GM21619 (cell line): ENCODE measurements around the gene CORIN.

ENCODE experiments used
- ATAC-seq: cut with Tn5 transposase; IDR thresholded peaks from one replicate; pipeline ENCODE4 v1.9.1; 2021; ENCODE audit not compliant: unreplicated experiment

CORIN gene

GRCh38 chr4:47831026-47831679, 6.7 kb downstream of the CORIN start:
- no peak for ATAC-seq

DNA sequence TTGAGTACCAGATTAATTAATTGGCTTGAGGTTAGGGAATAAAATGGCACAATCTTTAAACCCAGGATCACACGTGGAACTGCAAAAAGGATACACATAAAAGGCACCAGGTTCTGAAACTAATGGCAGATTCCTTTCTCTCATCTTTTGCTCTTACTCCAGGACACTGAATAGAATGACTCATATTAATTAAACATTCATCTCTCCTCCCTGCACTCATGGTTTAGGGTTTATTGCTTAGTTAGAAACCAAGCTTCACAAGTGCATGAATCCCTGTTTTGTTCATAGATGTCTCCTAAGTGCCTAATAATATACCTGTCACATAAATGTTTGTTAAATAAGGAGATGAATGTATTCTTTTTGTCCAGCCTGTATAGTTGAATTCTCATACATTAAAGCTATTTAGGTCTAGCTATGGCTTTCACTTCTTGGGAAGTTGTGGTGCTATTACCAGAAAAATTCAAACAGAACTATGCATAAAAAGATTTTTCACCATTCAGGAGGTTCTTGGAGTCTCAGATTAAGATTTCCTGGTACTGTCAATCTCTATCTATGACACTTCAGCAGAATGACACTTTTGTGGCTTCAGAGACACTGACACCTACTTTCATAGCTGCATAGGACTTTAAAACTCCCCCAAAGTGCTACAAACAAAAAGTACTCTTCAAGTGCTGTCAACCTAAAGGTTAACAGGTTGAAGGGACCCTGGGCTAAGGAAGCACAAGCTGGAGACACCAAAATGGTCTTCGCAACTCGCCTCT, 7.4 kb downstream of the CORIN start:
- no peak for ATAC-seq

GRCh38 chr4:47829438-47829837, 8.4 kb downstream of the CORIN start:
- no peak for ATAC-seq

GRCh38 chr4:47827343-47828047, 10.4 kb downstream of the CORIN start:
- no peak for ATAC-seq

GRCh38 chr4:47824840-47825239, 13.0 kb downstream of the CORIN start:
- ATAC-seq = no peak

DNA sequence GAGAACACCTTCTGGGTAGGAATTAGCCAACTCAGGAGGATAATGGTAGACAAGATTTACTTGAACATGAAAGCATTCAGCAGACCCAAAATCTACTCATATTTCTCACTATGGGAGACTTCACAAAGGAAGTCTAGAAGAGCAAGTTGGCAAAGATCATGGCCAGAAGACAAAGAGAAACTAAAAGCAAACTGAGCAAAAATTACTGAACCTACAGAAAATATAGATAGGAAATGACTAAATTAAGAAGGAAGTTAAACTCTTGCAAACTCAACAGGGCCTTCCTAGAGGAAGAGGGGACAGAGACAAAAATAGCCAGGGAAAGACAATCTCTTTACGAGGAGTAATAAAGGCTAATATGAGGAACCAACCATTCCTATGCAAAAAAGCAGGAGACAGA, 18.7 kb downstream of the CORIN start:
- ATAC-seq = no peak

DNA sequence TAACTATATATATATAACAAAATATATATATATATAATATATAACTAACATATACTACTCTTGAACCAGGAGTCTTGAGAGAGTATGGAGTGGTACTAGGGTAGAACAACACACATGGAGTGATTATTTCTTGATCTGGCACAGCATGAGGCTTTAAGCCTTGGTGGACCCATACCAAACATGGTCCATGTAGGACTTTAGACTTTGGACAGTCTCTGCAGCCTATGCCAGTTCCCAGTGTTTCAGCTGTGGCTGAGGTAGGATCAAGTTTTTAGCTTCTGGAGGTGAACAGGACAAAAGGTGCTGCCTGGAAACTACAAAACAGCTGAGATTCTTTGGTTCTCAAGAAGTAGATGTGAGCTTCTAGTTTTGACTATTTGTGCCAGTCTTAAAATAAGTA, 20.6 kb downstream of the CORIN start:
- no peak for ATAC-seq

DNA sequence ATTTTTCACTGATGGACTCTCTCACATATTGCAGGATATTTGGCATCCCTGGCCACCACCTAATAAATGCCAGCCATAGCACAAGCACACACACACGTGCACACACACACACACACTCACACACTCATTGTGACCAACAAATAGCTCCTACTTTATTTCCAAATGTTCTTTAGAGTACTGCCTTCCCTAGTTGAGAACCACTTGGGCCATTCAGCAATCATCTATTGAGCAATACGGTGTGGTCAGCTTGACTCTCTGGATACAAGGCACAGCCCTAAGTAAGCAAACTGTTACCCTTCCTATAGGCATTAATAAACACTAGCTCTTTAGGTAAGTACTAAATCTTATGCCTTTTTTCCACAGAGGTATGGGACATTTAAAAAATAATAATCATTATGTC, 21.1 kb downstream of the CORIN start:
- ATAC-seq = no peak

GRCh38 chr4:47814618-47815295, 23.1 kb downstream of the CORIN start:
- ATAC-seq = no peak

DNA sequence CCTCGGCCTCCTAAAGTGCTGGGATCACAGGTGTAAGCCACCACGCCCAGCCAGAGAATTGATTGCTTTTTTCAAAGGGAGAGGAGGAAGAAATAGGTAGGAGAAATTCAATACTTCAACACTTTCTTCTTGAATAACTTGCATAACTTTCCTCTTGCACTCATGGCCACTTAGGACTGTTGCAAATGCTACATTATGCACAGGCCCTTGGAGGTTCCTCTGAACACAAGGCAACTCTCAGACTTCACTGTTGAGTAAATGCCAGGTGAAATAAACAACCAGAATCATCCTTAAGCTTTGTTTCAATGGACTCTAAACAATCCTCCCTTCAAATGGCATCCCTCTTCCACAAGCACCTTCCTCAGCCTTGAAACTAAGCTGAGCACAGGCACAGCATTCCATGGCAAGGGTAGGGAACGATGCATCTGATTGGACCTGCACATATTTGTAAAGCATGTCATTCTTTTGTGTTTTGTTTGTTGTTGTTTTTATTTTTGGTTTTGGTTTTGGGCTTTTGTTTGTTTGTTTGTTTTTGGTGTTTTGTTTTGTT, 28.1 kb downstream of the CORIN start:
- ATAC-seq = no peak

DNA sequence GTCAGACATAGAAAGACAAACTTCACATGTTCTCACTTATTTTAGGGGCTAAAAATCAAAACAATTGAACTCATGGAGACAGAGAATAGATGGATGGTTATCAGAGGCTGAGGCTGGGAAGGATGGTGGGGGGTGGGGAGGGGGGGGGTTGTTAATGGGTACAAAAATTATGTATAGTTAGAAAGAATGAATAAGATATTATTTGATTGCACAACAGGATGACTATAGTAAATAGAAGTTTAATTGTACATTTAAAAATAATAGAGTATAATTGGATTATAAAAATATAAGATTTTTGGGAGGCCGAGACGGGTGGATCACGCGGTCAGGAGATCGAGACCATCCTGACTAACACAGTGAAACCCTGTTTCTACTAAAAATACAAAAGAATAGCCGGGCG, 33.3 kb downstream of the CORIN start:
- ATAC-seq = no peak

DNA sequence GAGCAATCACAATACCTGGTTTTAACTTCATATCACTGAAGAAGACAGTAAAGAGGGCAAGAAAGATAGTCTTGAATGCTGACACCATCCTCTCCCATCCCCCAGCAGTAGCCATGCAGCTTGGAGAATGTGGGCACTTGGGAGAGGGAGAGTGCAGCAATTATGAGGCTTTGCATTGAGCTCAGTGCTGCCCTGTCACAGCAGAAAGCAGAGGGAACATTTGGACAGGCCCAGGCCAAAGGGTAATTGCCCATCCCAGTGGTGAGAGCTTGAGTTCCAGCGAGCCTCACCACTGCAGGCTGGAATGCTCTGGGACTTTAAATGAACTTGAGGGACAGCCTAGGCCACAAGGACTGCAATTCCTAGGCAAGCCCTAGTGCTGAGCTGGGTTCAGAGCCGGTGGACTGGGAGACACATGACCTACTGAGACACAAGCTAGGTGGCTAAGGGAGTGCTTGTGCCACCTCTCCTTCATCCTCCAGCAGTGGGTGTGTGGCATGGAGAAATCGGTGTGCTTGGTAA, 36.3 kb downstream of the CORIN start:
- no peak for ATAC-seq

DNA sequence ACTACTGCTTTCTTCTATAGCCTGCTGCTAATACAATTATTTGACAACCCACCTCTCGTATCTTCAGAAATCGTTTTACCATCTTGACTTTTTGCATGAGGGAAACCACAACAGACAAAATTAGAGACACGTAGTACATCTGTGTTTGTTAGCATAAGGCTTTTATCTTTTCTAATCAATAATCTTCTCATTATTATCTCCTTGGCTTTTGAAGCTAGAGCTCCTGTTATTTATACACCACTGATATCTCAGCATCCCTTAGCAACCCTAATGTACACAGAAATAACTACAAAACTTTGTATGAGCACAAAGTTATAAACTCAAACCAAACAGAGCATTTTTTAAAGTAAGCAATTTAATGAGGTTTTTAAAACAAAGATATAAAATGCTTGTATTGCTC, 39.7 kb downstream of the CORIN start:
- no peak for ATAC-seq

- ATAC-seq = no peak
Observed at GRCh38 chr4:47791965-47792364, 45.9 kb downstream of the CORIN start.

DNA sequence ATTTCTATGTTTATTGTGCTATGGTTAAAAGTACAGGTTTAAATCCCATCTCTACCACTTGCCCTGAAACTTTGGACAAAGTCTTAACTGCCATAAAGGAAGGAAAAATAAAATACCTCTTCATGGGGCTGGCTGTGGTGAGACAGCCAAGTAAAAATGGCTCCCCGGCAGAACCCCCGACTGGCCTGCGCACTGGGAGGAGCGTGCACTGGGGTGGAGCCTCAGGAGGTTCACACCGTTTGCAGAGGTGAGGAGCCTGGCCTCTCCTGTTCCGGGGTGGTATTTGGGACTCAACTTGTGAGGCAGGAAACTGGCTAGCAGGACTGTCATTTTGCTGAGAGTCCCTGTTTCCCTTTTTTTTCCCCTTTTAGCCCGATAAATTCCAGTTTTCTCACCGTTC, 47.8 kb downstream of the CORIN start:
- ATAC-seq = no peak

DNA sequence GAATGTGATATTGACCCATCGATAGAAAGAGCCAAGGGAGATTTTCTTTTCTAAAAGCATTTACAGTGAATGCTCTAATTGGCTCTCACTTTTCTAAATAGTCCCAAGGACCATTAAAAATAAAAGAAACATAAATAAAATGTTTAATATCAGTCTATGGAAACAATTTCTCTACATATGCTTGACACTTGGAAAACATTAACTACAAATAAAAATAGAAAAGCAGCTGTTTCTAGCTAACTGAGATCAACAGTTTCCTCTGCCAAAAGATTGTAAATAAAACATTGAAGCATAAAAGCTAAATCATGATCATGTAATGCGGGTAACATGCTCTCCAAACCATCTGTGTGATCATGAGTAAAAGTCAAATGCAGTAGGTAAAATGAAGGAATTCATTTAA, 49.7 kb downstream of the CORIN start:
- ATAC-seq = no peak

GRCh38 chr4:47786958-47787370, 50.9 kb downstream of the CORIN start:
- peak; percentile 74 for ATAC-seq

GRCh38 chr4:47785153-47785552, 52.7 kb downstream of the CORIN start:
- no peak for ATAC-seq

DNA sequence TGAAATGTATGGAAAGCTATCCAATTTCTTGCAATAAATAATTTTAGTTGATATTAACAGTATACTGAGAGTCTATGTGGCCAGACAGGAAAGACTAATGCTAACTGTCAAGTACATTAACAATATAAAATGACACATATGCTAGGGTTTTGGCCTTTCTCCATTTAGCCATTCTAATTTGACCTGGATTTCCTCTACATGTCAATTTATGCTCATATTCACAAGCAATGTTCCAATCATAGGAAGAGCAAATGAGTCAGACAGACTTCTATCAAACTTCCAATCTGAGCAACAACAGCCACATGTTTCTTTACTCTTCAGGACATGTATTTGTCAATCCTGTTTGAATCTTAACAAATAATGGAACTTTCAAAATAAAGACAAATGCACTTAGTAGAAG, 53.6 kb downstream of the CORIN start:
- ATAC-seq = no peak

DNA sequence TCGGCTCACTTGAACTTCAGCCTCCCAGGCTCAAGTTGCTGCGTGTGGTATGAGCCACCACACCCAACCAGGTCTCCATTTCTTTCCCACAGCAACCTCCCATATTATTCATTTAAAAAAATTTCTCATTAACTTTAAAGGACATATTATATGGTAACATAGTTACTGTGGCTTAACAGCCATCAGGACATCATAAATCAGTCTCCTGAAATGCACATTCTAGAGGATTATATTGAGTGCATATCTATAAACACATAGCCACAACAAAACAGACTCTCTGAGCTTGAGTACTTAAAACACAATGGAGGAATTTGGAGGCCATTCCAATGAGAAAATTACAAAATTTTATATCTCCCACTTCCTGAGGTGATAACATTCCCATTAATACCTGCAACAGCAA, 61.5 kb downstream of the CORIN start:
- no peak for ATAC-seq

- no peak for ATAC-seq
Observed at GRCh38 chr4:47774079-47774478, 63.8 kb downstream of the CORIN start.
